Effector CD8-positive, alpha-beta T cell (primary cell): ENCODE measurements around the gene CNRIP1.

ENCODE experiments used
- DNase-seq: peaks from one replicate; lab custom pipeline; 2025; lab: John Stamatoyannopoulos, UW

CNRIP1 gene

GRCh38 chr2:68251187-68251854, 68.4 kb downstream of the CNRIP1 start:
- peak; percentile 53 for DNase-seq

DNA sequence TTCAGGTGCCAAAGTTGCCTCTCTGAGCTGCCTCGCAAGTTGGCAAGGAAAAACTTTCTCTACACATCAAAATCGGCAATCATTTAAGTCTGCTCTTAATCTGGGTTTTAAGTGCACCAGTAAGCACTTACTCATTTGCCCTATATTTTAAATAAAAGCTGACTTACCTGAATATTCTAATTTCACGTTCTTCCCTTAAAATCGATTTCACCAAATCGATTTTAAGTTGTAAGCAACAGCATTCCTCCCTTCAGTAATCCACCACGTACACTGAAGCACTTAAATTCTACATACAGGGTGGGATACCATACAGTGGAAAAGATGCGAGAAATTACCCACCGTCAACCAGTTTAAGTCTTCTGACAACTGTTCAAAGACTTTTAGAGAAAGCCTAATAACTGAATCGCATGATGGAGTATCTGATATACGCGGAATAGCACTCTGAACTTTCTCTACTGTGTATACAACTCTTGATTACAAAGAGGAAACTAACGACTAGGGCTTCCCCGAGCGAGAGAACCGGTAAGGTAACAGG, 69.0 kb downstream of the CNRIP1 start:
- DNase-seq, result no peak

- DNase-seq, result no peak
Observed at GRCh38 chr2:68250196-68250595, 69.6 kb downstream of the CNRIP1 start.

DNA sequence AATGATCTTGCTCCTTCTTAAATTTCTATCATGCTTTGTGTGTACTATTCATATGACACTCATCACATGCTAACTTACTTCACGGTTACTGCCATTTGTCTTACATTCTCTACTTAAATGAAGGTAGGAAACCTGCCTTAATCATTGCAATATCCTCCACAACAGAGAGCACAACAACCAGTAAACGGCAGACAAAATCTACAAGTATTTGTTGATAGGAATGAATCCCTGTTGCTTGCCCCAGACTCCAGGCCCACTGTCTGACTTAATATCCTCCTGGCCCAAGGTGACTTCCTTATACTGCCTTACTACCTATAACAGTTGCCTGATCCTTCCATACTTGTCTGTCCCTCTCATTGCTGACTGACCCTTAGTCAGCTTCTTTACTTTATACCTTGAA, 70.9 kb downstream of the CNRIP1 start:
- no peak for DNase-seq

GRCh38 chr2:68248361-68248760, 71.4 kb downstream of the CNRIP1 start:
- DNase-seq, result no peak

GRCh38 chr2:68246396-68246795, 73.4 kb downstream of the CNRIP1 start:
- DNase-seq, result no peak

DNA sequence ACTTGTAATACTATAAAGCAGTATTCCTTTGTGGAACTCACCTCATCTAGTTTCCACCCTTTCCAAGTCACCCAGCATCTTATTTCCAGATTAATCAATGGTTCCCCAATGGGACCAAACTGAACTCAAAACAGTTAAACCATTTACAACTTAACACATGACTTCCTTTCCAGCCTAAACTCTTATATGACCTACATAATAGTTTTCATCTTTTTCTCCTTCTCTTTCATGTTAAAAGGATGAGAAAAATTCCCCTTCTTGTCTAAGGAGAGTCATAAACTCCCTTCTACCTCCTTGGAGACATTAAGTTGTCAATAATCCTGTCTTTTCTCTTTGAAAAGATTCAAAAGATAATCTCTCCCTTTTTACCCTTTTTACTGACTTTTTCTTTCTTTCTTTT, 74.1 kb downstream of the CNRIP1 start:
- DNase-seq, result no peak

- no peak for DNase-seq
Observed at GRCh38 chr2:68245066-68245465, 74.7 kb downstream of the CNRIP1 start.

- no peak for DNase-seq
Observed at GRCh38 chr2:68244456-68244855, 75.3 kb downstream of the CNRIP1 start.
